Left ventricle myocardium inferior (tissue), 1 donor: Measurements from ENCODE around the gene ADGRA3. TPM values are rescaled to one million over a fixed set of nuclear protein-coding genes. Genes with fewer than 3 reads are reported as not detected.

Source experiments
- DNase-seq: peaks from one replicate; pipeline ENCODE4 v3.0.0-alpha.2; 2020
- H3K27ac ChIP-seq: fragments of 200-600 bp; replicated peaks from 2 replicates; pipeline ENCODE4 v1.8.0; 2021
- H3K27me3 ChIP-seq: fragments of 200-600 bp; 2 replicates; pipeline ENCODE4 v1.8.0; 2021; ENCODE audit warnings: low read depth
- H3K36me3 ChIP-seq: fragments of 200-600 bp; 2 replicates; pipeline ENCODE4 v1.8.0; 2021
- H3K4me1 ChIP-seq: fragments of 200-600 bp; 2 replicates; pipeline ENCODE4 v1.8.0; 2021
- H3K4me3 ChIP-seq: fragments of 200-600 bp; 2 replicates; pipeline ENCODE4 v1.8.0; 2021; ENCODE audit warnings: mild to moderate bottlenecking, moderate library complexity
- H3K9me3 ChIP-seq: fragments of 200-600 bp; replicated peaks from 2 replicates; pipeline ENCODE4 v1.8.0; 2021
- CTCF ChIP-seq: fragments of 200-600 bp; IDR thresholded peaks from 2 replicates; pipeline ENCODE4 v1.8.0; 2021; ENCODE audit warnings: antibody characterized with exemption, mild to moderate bottlenecking, borderline replicate concordance
- intact Hi-C: fragments of 100-400 bp; cut with micrococcal nuclease; formaldehyde crosslinking; loops from one replicate; pipeline ENCODE4 v1.11.0; 2022
- total RNA-seq: library from RNA; stranded (reverse); fragmentation: NEBNext Ultra II Directional; extraction: Animal tissue kit (Norgen Biotek cat#: 25700); gene quantifications from one replicate; pipeline ENCODE4 v1.2.1, GENCODE V29; 2021
- donor health status: DM: no; HTN: yes; CAD: no; lungs with severe emphysema.

ADGRA3 gene
- total RNA-seq, 1 donor from 2014 or later, result 26.9 TPM

GRCh38 chr4:22466581-22466980 lies 49.3 kb downstream of the ADGRA3 start:
- H3K4me3 ChIP-seq, result no peak overlapping the region
- DNase-seq, result no peak
- H3K27ac ChIP-seq, result no peak overlapping the region
- H3K27me3 ChIP-seq, result no peaks in the 10 kb centered on the region
- peaks cover 30% of the 10 kb centered on the region for H3K4me1 ChIP-seq
- no peaks in the 10 kb centered on the region for H3K9me3 ChIP-seq
- intact Hi-C loops, result no loop called here
- H3K36me3 ChIP-seq, result no peaks in the 10 kb centered on the region
- TF ChIP-seq CTCF, result no peak

GRCh38 chr4:22465996-22466395 lies 49.9 kb downstream of the ADGRA3 start:
- H3K9me3 ChIP-seq, result no peaks in the 10 kb centered on the region
- no peak overlapping the region for H3K27ac ChIP-seq
- H3K4me1 ChIP-seq, result peaks cover 25% of the 10 kb centered on the region
- H3K27me3 ChIP-seq, result no peaks in the 10 kb centered on the region
- DNase-seq, result no peak
- H3K36me3 ChIP-seq, result no peaks in the 10 kb centered on the region
- no peak for TF ChIP-seq CTCF
- intact Hi-C loops, result no loop called here
- no peak overlapping the region for H3K4me3 ChIP-seq

- DNase-seq, result no peak
- intact Hi-C loops, result no loop called here
- H3K27ac ChIP-seq, result no peak overlapping the region
- H3K4me1 ChIP-seq, result peaks cover 21% of the 10 kb centered on the region
- H3K27me3 ChIP-seq, result no peaks in the 10 kb centered on the region
- H3K4me3 ChIP-seq, result no peak overlapping the region
- TF ChIP-seq CTCF, result no peak
- H3K36me3 ChIP-seq, result no peaks in the 10 kb centered on the region
- no peaks in the 10 kb centered on the region for H3K9me3 ChIP-seq
Observed at GRCh38 chr4:22465349-22465748, 50.5 kb downstream of the ADGRA3 start.

- H3K36me3 ChIP-seq, result no peaks in the 10 kb centered on the region
- intact Hi-C loops, result no loop called here
- no peaks in the 10 kb centered on the region for H3K9me3 ChIP-seq
- no peaks in the 10 kb centered on the region for H3K27me3 ChIP-seq
- peaks cover 25% of the 10 kb centered on the region for H3K4me1 ChIP-seq
- no peak for TF ChIP-seq CTCF
- H3K27ac ChIP-seq, result no peak overlapping the region
- DNase-seq, result no peak
- H3K4me3 ChIP-seq, result no peak overlapping the region
Observed at GRCh38 chr4:22463179-22463578, 52.7 kb downstream of the ADGRA3 start.

GRCh38 chr4:22462688-22463087 lies 53.2 kb downstream of the ADGRA3 start:
- no peaks in the 10 kb centered on the region for H3K36me3 ChIP-seq
- H3K27ac ChIP-seq, result no peak overlapping the region
- no peak overlapping the region for H3K4me3 ChIP-seq
- H3K4me1 ChIP-seq, result peaks cover 24% of the 10 kb centered on the region
- H3K9me3 ChIP-seq, result no peaks in the 10 kb centered on the region
- DNase-seq, result no peak
- no peaks in the 10 kb centered on the region for H3K27me3 ChIP-seq
- intact Hi-C loops, result no loop called here
- no peak for TF ChIP-seq CTCF

GRCh38 chr4:22460266-22460665 lies 55.6 kb downstream of the ADGRA3 start:
- no peak overlapping the region for H3K27ac ChIP-seq
- no peaks in the 10 kb centered on the region for H3K36me3 ChIP-seq
- no peak overlapping the region for H3K4me3 ChIP-seq
- intact Hi-C loops, result no loop called here
- peaks cover 14% of the 10 kb centered on the region for H3K4me1 ChIP-seq
- no peaks in the 10 kb centered on the region for H3K27me3 ChIP-seq
- H3K9me3 ChIP-seq, result no peaks in the 10 kb centered on the region
- TF ChIP-seq CTCF, result no peak
- DNase-seq, result no peak
